GM12872 (cell line): ENCODE measurements around the gene DNER.

Experiments used
- CTCF ChIP-seq: IDR thresholded peaks from 3 replicates; pipeline ENCODE4 v1.5.1; 2011; ENCODE audit warnings: low read depth, mild to moderate bottlenecking, low read length, moderate library complexity; ENCODE audit not compliant: insufficient read depth

Gene DNER

GRCh38 chr2:229363185-229363814 is 351.1 kb downstream of the DNER start:
- no peak for TF ChIP-seq CTCF

- no peak for TF ChIP-seq CTCF
Measured at GRCh38 chr2:229350883-229351282, 363.5 kb downstream of the DNER start.

- no peak for TF ChIP-seq CTCF
Measured at GRCh38 chr2:229350117-229350805, 364.1 kb downstream of the DNER start.

- no peak for TF ChIP-seq CTCF
Measured at GRCh38 chr2:229348128-229348527, 366.2 kb downstream of the DNER start.

- TF ChIP-seq CTCF = no peak
Measured at GRCh38 chr2:229346816-229347540, 367.4 kb downstream of the DNER start.

- TF ChIP-seq CTCF = no peak
Measured at GRCh38 chr2:229344955-229345354, 369.4 kb downstream of the DNER start.

- TF ChIP-seq CTCF = no peak
Measured at GRCh38 chr2:229344151-229344551, 370.2 kb downstream of the DNER start.
